ENCODE results near the gene CPB1. TPM values are rescaled to one million over a fixed set of nuclear protein-coding genes. Genes with fewer than 3 reads are reported as not detected.

Gene CPB1
- total RNA-seq, 2 donors from 2014 or later: 1.1 to 19.0 TPM

DNA sequence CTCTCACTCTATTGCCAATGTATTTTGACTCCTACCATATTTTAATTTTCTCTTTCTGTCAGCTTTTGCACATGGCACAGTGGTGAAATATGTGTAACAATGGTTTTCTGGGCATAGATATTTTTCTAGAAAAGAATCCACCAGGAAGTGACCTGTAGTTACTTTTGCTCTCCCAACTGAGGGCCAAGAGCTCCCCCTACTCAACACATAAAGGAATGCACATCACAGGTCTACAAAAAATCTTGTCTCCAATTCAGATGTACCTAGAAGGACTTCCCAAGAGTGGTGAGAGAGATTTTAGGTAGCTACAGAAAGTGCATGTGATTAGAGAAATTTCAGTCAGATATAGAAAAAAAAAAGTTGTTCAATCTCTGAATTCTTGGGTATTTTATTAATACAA is 53.1 kb downstream of the CPB1 start:
- Histone ChIP-seq H3K9ac (ENCODE audit: low read depth in 2 of 2, low read length in 2 of 2) (no peak overlapping the region), H3K27me3 (no peaks in the 10 kb centered on the region), H3K27ac (no peak overlapping the region), H3K4me1 (no peaks in the 10 kb centered on the region), H3K9me3 (no peaks in the 10 kb centered on the region), H3K36me3 (no peaks in the 10 kb centered on the region), H3K4me3 (no peak overlapping the region)
- DNase-seq: no peak
- TF ChIP-seq, protein P1, sequence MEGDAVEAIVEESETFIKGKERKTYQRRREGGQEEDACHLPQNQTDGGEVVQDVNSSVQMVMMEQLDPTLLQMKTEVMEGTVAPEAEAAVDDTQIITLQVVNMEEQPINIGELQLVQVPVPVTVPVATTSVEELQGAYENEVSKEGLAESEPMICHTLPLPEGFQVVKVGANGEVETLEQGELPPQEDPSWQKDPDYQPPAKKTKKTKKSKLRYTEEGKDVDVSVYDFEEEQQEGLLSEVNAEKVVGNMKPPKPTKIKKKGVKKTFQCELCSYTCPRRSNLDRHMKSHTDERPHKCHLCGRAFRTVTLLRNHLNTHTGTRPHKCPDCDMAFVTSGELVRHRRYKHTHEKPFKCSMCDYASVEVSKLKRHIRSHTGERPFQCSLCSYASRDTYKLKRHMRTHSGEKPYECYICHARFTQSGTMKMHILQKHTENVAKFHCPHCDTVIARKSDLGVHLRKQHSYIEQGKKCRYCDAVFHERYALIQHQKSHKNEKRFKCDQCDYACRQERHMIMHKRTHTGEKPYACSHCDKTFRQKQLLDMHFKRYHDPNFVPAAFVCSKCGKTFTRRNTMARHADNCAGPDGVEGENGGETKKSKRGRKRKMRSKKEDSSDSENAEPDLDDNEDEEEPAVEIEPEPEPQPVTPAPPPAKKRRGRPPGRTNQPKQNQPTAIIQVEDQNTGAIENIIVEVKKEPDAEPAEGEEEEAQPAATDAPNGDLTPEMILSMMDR (IDR thresholded peaks at IDR 0.05): no peak
- intact Hi-C loops (cut with DNase I): no loop called here

DNA sequence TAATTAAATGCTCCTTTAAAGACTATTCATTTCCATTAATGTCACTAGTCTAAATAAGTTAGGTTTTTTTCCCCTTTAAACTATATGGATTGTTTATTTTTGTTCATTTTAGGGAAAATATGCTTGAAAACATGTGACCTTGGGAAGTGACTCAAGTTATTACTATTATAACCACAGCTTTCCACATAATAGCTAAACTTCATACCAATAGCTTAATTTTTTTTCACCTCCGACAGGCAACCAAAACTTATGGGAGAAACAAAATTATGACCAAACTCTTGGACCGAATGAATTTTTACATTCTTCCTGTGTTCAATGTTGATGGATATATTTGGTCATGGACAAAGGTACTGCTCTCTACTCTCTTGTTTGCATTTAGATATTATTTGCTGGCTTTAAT is 53.7 kb downstream of the CPB1 start:
- Histone ChIP-seq H3K4me3 (no peak overlapping the region), H3K27ac (no peak overlapping the region), H3K4me1 (no peaks in the 10 kb centered on the region), H3K9me3 (no peaks in the 10 kb centered on the region), H3K9ac (ENCODE audit: low read depth in 2 of 2, low read length in 2 of 2) (no peak overlapping the region), H3K36me3 (no peaks in the 10 kb centered on the region), H3K27me3 (no peaks in the 10 kb centered on the region)
- TF ChIP-seq, protein P1 (IDR thresholded peaks at IDR 0.05): no peak
- DNase-seq: no peak
- intact Hi-C loops (cut with DNase I): no loop called here

DNA sequence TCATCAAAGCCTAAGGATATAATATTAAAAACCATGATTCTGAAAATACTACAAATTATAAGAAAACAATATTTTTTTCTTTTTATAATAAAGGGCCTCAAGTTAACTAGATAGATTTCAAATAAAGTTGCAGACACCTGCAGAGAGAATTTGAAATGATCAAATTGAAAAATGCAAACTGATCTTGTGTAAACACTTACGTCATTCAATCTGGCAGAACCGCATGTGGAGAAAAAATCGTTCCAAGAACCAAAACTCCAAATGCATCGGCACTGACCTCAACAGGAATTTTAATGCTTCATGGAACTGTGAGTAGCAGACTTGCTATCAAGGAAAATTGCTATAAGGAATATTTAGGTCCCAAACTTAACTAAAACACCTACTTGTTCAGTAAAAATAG is 54.7 kb downstream of the CPB1 start:
- Histone ChIP-seq H3K36me3 (no peaks in the 10 kb centered on the region), H3K27me3 (no peaks in the 10 kb centered on the region), H3K4me3 (no peak overlapping the region), H3K9me3 (no peaks in the 10 kb centered on the region), H3K9ac (ENCODE audit: low read depth in 2 of 2, low read length in 2 of 2) (no peak overlapping the region), H3K4me1 (no peaks in the 10 kb centered on the region), H3K27ac (no peak overlapping the region)
- TF ChIP-seq, protein P1 (IDR thresholded peaks at IDR 0.05): no peak
- DNase-seq: no peak
- intact Hi-C loops (cut with DNase I): no loop called here

DNA sequence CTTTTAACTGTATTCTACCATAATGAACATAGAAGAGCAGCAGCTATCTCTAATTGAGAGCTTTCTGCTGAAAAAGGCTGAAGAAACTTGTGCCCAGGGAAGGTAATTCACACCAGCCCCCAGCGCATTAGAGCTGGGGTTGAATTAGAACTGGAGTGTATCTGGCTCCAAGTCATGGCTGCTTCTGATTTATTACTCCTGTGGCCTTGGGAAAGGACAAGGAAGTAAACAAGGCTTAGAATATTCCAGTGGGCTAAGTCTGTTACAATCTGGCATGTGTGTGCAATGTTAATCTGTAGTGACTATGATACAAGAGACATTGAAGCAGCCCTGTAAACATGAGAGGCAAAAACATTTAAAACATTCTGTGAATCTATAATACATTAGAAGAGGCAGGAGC is 55.6 kb downstream of the CPB1 start:
- DNase-seq: no peak
- H3K36me3 ChIP-seq: no peaks in the 10 kb centered on the region
- no peaks in the 10 kb centered on the region for H3K4me1 ChIP-seq
- intact Hi-C loops (cut with DNase I): no loop called here
- no peak overlapping the region for H3K9ac ChIP-seq (ENCODE audit: low read depth in 2 of 2, low read length in 2 of 2)
- no peaks in the 10 kb centered on the region for H3K9me3 ChIP-seq
- H3K4me3 ChIP-seq: no peak overlapping the region
- TF ChIP-seq, protein P1 (IDR thresholded peaks at IDR 0.05): no peak
- no peaks in the 10 kb centered on the region for H3K27me3 ChIP-seq
- no peak overlapping the region for H3K27ac ChIP-seq

DNA sequence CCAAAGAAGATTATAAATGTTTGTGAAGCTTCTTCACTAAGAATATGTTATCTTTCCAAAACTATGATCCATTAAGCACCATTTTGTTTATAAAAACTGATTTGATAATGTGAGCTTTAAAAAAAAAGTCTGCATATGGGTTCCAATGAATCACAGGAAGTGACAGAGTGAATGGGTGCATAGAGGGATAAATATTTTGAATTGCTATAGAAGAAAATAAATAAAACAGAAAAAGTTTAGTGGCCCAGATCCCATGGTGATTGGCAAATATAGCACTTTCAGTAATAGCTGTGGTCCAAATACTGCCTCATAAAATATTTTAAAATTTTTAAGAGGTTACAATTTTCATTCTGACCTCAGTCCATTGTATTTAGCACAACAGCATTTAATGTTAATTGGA is 56.6 kb downstream of the CPB1 start:
- Histone ChIP-seq H3K9me3 (no peaks in the 10 kb centered on the region), H3K27me3 (no peaks in the 10 kb centered on the region), H3K36me3 (no peaks in the 10 kb centered on the region), H3K9ac (ENCODE audit: low read depth in 2 of 2, low read length in 2 of 2) (no peak overlapping the region), H3K4me1 (no peaks in the 10 kb centered on the region), H3K4me3 (no peak overlapping the region), H3K27ac (no peak overlapping the region)
- TF ChIP-seq, protein P1 (IDR thresholded peaks at IDR 0.05): no peak
- intact Hi-C loops (cut with DNase I): no loop called here
- no peak for DNase-seq

GRCh38 chr3:148889828-148890227 is 62.2 kb downstream of the CPB1 start:
- TF ChIP-seq, protein P1 (IDR thresholded peaks at IDR 0.05): no peak
- no peaks in the 10 kb centered on the region for H3K4me1 ChIP-seq
- H3K9me3 ChIP-seq: no peaks in the 10 kb centered on the region
- no peak for DNase-seq
- intact Hi-C loops (cut with DNase I): no loop called here
- H3K27ac ChIP-seq: no peak overlapping the region
- no peak overlapping the region for H3K4me3 ChIP-seq
- no peaks in the 10 kb centered on the region for H3K36me3 ChIP-seq
- H3K27me3 ChIP-seq: no peaks in the 10 kb centered on the region
- H3K9ac ChIP-seq (ENCODE audit: low read depth in 2 of 2, low read length in 2 of 2): no peak overlapping the region

All from colonic mucosa (tissue), 4 donors.